ENCODE measurements around the gene COL6A5. TPM values are rescaled to one million over a fixed set of nuclear protein-coding genes. Genes with fewer than 3 reads are reported as not detected.

The COL6A5 gene
- total RNA-seq, 1 experiment from 2014 or later = not detected

Other genes with a start within 250 kb of the COL6A5 start
- not detected in 2 replicates for gene COL6A6, start 171.5 kb downstream of the COL6A5 start, total RNA-seq (2014; rRNA removed; shearing (Covaris generic); ENCODE audit: low replicate concordance)